Panc1 (cell line): ENCODE results near the gene PRKCZ. TPM values are rescaled to one million over a fixed set of nuclear protein-coding genes. Genes with fewer than 3 reads are reported as not detected.

ENCODE experiments used
- ATAC-seq: fragments of 200-7000 bp; cut with Tn5 transposase; 2 replicates; pipeline ENCODE4 v1.9.1; 2020; ENCODE audit warnings: mild to moderate bottlenecking, moderate library complexity
- Bru-seq: library from RNA; stranded (reverse); fragments of 400-500 nt; gene quantifications from one replicate; lab custom pipeline; 2021; lab: Mats Ljungman, UMichigan
- BruChase-seq, 2 experiments: library from RNA; stranded (reverse); fragments of 400-500 nt; gene quantifications; one replicate each; lab custom pipeline; 2021; lab: Mats Ljungman, UMichigan
- BruUV-seq: library from RNA; stranded (reverse); fragments of 400-500 nt; replicated peaks from 2 replicates; lab custom pipeline; 2021; lab: Mats Ljungman, UMichigan
- CTCF ChIA-PET: fragments of 300-600 bp; sonication (Branson Sonifier 250); formaldehyde crosslinking; loops from one replicate; lab custom pipeline; 2022; ENCODE audit warnings: antibody characterized with exemption; lab: Charles Lee
- POLR2A ChIA-PET: fragments of 300-600 bp; sonication (Branson Sonifier 250); formaldehyde crosslinking; loops from one replicate; lab custom pipeline; 2022; ENCODE audit warnings: antibody characterized with exemption; lab: Charles Lee
- DNase-seq: peaks from one replicate; pipeline ENCODE4 v3.0.0-alpha.2; 2010; ENCODE audit warnings: low read depth, low spot score
- H3K27ac ChIP-seq: 2 replicates; pipeline ENCODE4 v1.5.1; 2011; ENCODE audit warnings: mild to moderate bottlenecking, low read length, inconsistent platforms
- H3K27me3 ChIP-seq: fragments of 200-500 bp; sonication (Bioruptor generic); 2 replicates; pipeline ENCODE4 v1.6.0; 2014; ENCODE audit warnings: low read length, inconsistent platforms; ENCODE audit not compliant: control insufficient read depth, insufficient read depth
- H3K36me3 ChIP-seq: fragments of 200-500 bp; sonication (Bioruptor generic); 2 replicates; pipeline ENCODE4 v1.5.1; 2014; ENCODE audit warnings: inconsistent platforms, mild to moderate bottlenecking, low read length, moderate library complexity; ENCODE audit not compliant: control insufficient read depth, insufficient read depth
- H3K4me1 ChIP-seq: 2 replicates; pipeline ENCODE4 v1.5.1; 2011; ENCODE audit warnings: inconsistent platforms, mild to moderate bottlenecking, low read length, moderate library complexity; ENCODE audit not compliant: control insufficient read depth, insufficient read depth
- H3K4me3 ChIP-seq, 2 experiments: 2 replicates each; pipeline ENCODE4 v1.5.1; 2011 to 2012; ENCODE audit warnings: low read depth in 2 of 2, low read length in 2 of 2, mild to moderate bottlenecking in 2 of 2, inconsistent platforms in 1 of 2, moderate library complexity in 1 of 2
- H3K9me3 ChIP-seq: fragments of 200-500 bp; sonication (Bioruptor generic); 2 replicates; pipeline ENCODE4 v1.5.1; 2014; ENCODE audit warnings: low read depth, mild to moderate bottlenecking, inconsistent platforms, low read length, moderate library complexity; ENCODE audit not compliant: control insufficient read depth, insufficient read depth
- CTCF ChIP-seq: fragments of 450-650 bp; IDR thresholded peaks from 2 replicates; pipeline ENCODE4 v1.5.1; 2017; ENCODE audit warnings: mild to moderate bottlenecking
- POLR2AphosphoS5 ChIP-seq: IDR thresholded peaks from 2 replicates; pipeline ENCODE4 v1.6.1; 2012; ENCODE audit warnings: mild to moderate bottlenecking, low read depth, low read length, moderate library complexity
- REST ChIP-seq, 2 experiments: IDR thresholded peaks; 2 replicates each; pipeline ENCODE4 v1.6.1; 2011 to 2012; ENCODE audit warnings: low read depth in 2 of 2, control low read depth in 1 of 2, low read length in 1 of 2, mild to moderate bottlenecking in 1 of 2, moderate library complexity in 1 of 2; ENCODE audit not compliant: insufficient read depth in 1 of 2
- SIN3A ChIP-seq: IDR thresholded peaks from 2 replicates; pipeline ENCODE4 v1.6.1; 2012; ENCODE audit warnings: low read depth, mild to moderate bottlenecking, low read length, moderate library complexity, borderline replicate concordance; ENCODE audit not compliant: insufficient read depth
- TCF7L2 ChIP-seq: IDR thresholded peaks from 2 replicates; pipeline ENCODE4 v1.6.1; 2011; ENCODE audit warnings: mild to moderate bottlenecking, low read depth, low read length, inconsistent platforms
- in situ Hi-C: cut with HindIII; loops from 2 replicates; pipeline ENCODE4 v1.10.0; 2016; ENCODE audit warnings: low sequenced_read_pairs, low pct_unique_long_range_greater_than_20kb
- intact Hi-C: fragments of 100-400 bp; cut with micrococcal nuclease; formaldehyde crosslinking; loops from one replicate; pipeline ENCODE4 v1.10.0; 2022; ENCODE audit not compliant: unreplicated experiment
- long read RNA-seq: library from polyadenylated mRNA; unstranded; transcript quantifications from one replicate; pipeline ENCODE4 v2.0.0, GENCODE V29; 2021; ENCODE audit not compliant: unreplicated experiment
- polyA plus RNA-seq: library from polyadenylated mRNA; unstranded; fragments of >200 nt; gene quantifications from one replicate; pipeline ENCODE4 v1.2.1, GENCODE V29; 2012; ENCODE audit warnings: missing spikeins; ENCODE audit not compliant: insufficient read length
- total RNA-seq: library from RNA; stranded (reverse); gene quantifications from one replicate; pipeline ENCODE4 v1.2.1, GENCODE V29; 2021; ENCODE audit not compliant: unreplicated experiment

PRKCZ gene
- total RNA-seq (26.7 TPM), Bru-seq, nascent RNA (percentile 52 among the genes with signal in this experiment), BruChase-seq, experiment 1, labeled RNA remaining after a 2-hour chase (percentile 53 among the genes with signal in this experiment), BruChase-seq, experiment 2, labeled RNA remaining after a 6-hour chase (percentile 57 among the genes with signal in this experiment)
- polyA plus RNA-seq, result 31.2 TPM
- long read RNA-seq, transcript PRKCZ-201 (18 exons, 2,326 nt), result major isoform, 40 of 61 reads
- long read RNA-seq, partial matches to known transcripts, result 12 of 61 reads
- long read RNA-seq, other reads (novel, unspliced or antisense), result 9 of 61 reads

DNA sequence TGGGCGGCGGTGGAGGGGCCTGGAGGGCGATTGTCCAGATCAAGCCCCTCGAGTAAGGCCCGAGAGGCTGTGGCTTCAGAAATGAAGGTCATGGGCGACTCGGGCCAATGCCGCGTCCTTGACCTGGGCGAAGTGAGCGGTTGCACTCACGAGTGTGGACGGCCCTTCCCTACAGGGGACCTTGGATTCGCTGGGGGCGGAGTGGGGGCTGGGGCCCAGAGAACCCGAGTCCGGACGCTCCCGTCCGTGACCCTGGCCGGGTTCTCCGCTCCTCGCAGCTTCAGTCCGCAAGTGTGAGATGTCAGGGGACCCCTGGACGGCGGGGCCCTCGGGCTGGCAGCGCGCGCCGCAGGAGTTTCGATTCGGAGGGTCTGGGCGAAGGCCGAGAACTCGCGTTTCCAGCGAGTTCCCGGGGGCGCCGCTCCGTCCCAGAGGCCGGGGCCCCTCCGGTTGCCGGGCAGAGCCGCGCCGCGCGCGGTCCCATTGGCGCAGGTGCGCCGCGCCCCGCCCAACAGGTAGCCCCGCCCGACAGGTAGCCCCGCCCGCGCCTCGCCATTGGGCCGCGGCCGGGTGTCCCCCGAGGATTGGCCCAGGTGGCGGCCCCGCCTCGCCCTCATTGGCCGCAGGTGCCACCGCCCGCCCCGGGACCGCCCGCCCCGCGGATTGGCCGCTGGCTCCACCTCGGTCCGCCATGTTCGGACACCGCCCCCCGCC is at the start of gene PRKCZ:
Gene PRKCZ (plus strand): TSS at position 694 of the 714 bp plus-strand sequence. CDS start 220 bp downstream, outside the sequence.
- H3K27me3 ChIP-seq, result no peaks in the 10 kb centered on the region
- in situ Hi-C loops (no loop called here), intact Hi-C loops (loop anchor here (5.0 kb wide), 1 partner anchor 108 kb away; no protein-coding TSS in a partner anchor)
- POLR2A ChIA-PET, result no interaction called here
- peaks cover 9% of the 10 kb centered on the region for H3K4me1 ChIP-seq
- no TSS peak for BruUV-seq
- H3K36me3 ChIP-seq, result no peaks in the 10 kb centered on the region; the same call in 1 of the 2 replicates
- H3K4me3 ChIP-seq, result peak within 1 kb of the TSS; percentile 65 to 73
- peak within 1 kb of the TSS; percentile 66 for H3K27ac ChIP-seq
- CTCF ChIA-PET, result interaction anchor here (0.7 to 0.9 kb wide), 3 partner anchors 54 to 202 kb away, joined by 4 to 7 read pairs (median 4); no protein-coding TSS in a partner anchor
- DNase-seq, result no peak
- TF ChIP-seq SIN3A (no peak), POLR2AphosphoS5 (peak; percentile 31; the same call in 1 of the 2 replicates)
- ATAC-seq, result peak; percentile 92
- no peaks in the 10 kb centered on the region for H3K9me3 ChIP-seq

GRCh38 chr1:2000432-2000831 is 49.8 kb upstream of the PRKCZ start:
- H3K9me3 ChIP-seq, result no peaks in the 10 kb centered on the region
- no peaks in the 10 kb centered on the region for H3K36me3 ChIP-seq
- H3K4me3 ChIP-seq, result no peak overlapping the region
- intact Hi-C loops, result no loop called here
- POLR2A ChIA-PET, result no interaction called here
- BruUV-seq, result no TSS peak
- in situ Hi-C loops, result no loop called here
- DNase-seq, result no peak
- no peak for TF ChIP-seq TCF7L2
- TF ChIP-seq SIN3A, result no peak
- no peak for TF ChIP-seq POLR2AphosphoS5
- TF ChIP-seq REST (IDR thresholded peaks at IDR 0.05; ENCODE audit: insufficient read depth in 1 of 2, low read depth in 2 of 2, low read length in 1 of 2), result no peak
- TF ChIP-seq CTCF, result no peak
- no peaks in the 10 kb centered on the region for H3K27me3 ChIP-seq
- H3K4me1 ChIP-seq, result no peaks in the 10 kb centered on the region
- ATAC-seq, result 0 out of 2 replicates have a peak, but pooled peaks have one; percentile 39
- CTCF ChIA-PET, result interaction anchor here (0.6 to 0.8 kb wide), 3 partner anchors 16 to 44 kb away, joined by 3 read pairs; no protein-coding TSS in a partner anchor
- H3K27ac ChIP-seq, result no peak overlapping the region
